Keratinocyte (primary cell): Measurements from ENCODE around the gene EPM2AIP1. TPM values are rescaled to one million over a fixed set of nuclear protein-coding genes. Genes with fewer than 3 reads are reported as not detected.

Experiments used
- DNase-seq: peaks from one replicate; pipeline ENCODE4 v3.0.0-alpha.2; 2011; ENCODE audit warnings: low read depth, missing footprints, low spot score
- FAIRE-seq: peaks from 2 replicates; lab custom pipeline; 2011; peaks lifted over from hg19 to GRCh38; lab: Jason Lieb, UNC
- H2AFZ ChIP-seq: 2 replicates; pipeline ENCODE4 v1.6.0; 2012; ENCODE audit warnings: low read length, control low read depth, inconsistent platforms; ENCODE audit not compliant: control insufficient read depth
- H3K27ac ChIP-seq: 2 replicates; pipeline ENCODE4 v1.5.1; 2011; ENCODE audit warnings: low read length; ENCODE audit not compliant: control insufficient read depth, insufficient read depth
- H3K27me3 ChIP-seq: 3 replicates; pipeline ENCODE4 v1.6.0; 2011; ENCODE audit warnings: low read length; ENCODE audit not compliant: control insufficient read depth, insufficient read depth; ENCODE audit errors: extremely low read depth
- H3K36me3 ChIP-seq, 2 experiments: 2 replicates in 1 of 2; 3 replicates in 1 of 2; pipeline ENCODE4 v1.5.1; 2011; ENCODE audit warnings: low read length in 2 of 2, mild to moderate bottlenecking in 1 of 2; ENCODE audit not compliant: control insufficient read depth in 2 of 2, insufficient read depth in 2 of 2; ENCODE audit errors: extremely low read depth in 1 of 2
- H3K4me1 ChIP-seq: 3 replicates; pipeline ENCODE4 v1.5.1; 2011; ENCODE audit warnings: low read length; ENCODE audit not compliant: control insufficient read depth, insufficient read depth; ENCODE audit errors: extremely low read depth
- H3K4me2 ChIP-seq: 3 replicates; pipeline ENCODE4 v1.6.0; 2011; ENCODE audit warnings: low read depth, low read length; ENCODE audit not compliant: control insufficient read depth, insufficient read depth; ENCODE audit errors: extremely low read depth
- H3K4me3 ChIP-seq, 3 experiments: fragments of 200-600 bp in 1 of 3; sonication (generic) in 1 of 3; 2 replicates in 2 of 3; 3 replicates in 1 of 3; pipeline ENCODE4 v1.5.1; 2011 to 2016; ENCODE audit warnings: low read length in 3 of 3, mild to moderate bottlenecking in 3 of 3, control low read depth in 2 of 3, inconsistent platforms in 1 of 3, low read depth in 1 of 3, mixed read lengths in 1 of 3, mixed run types in 1 of 3, moderate library complexity in 1 of 3; ENCODE audit not compliant: control insufficient read depth in 2 of 3, insufficient read depth in 2 of 3; ENCODE audit errors: extremely low read depth in 1 of 3
- H3K79me2 ChIP-seq: 2 replicates; pipeline ENCODE4 v1.6.0; 2012; ENCODE audit warnings: low read length; ENCODE audit not compliant: control insufficient read depth, insufficient read depth
- H3K9ac ChIP-seq: 3 replicates; pipeline ENCODE4 v1.6.0; 2011; ENCODE audit warnings: low read length; ENCODE audit not compliant: control insufficient read depth, insufficient read depth; ENCODE audit errors: extremely low read depth
- H3K9me1 ChIP-seq: 3 replicates; pipeline ENCODE4 v1.6.0; 2011; ENCODE audit warnings: low read length; ENCODE audit not compliant: control insufficient read depth, insufficient read depth; ENCODE audit errors: extremely low read depth
- H3K9me3 ChIP-seq: 2 replicates; pipeline ENCODE4 v1.5.1; 2012; ENCODE audit warnings: low read depth, low read length; ENCODE audit not compliant: control insufficient read depth
- H4K20me1 ChIP-seq: 3 replicates; pipeline ENCODE4 v1.6.0; 2011; ENCODE audit warnings: low read length; ENCODE audit not compliant: control insufficient read depth, insufficient read depth; ENCODE audit errors: extremely low read depth
- CTCF ChIP-seq, 3 experiments: IDR thresholded peaks in 1 of 3; conservative IDR thresholded peaks in 1 of 3; optimal IDR thresholded peaks in 1 of 3; 2 replicates in 2 of 3; 3 replicates in 1 of 3; pipeline versions ENCODE3 to v1.5.1; 2011; ENCODE audit warnings: low read length in 3 of 3, mild to moderate bottlenecking in 3 of 3, moderate library complexity in 2 of 3, control low read depth in 1 of 3, inconsistent platforms in 1 of 3; ENCODE audit not compliant: insufficient read depth in 2 of 3; ENCODE audit errors: extremely low read depth in 1 of 3
- EZH2 ChIP-seq: IDR thresholded peaks from one replicate; pipeline ENCODE4 v1.6.1; 2012; ENCODE audit warnings: inconsistent platforms, mild to moderate bottlenecking, low read length, moderate library complexity
- dilution Hi-C: fragments of 300-500 bp; cut with MboI; formaldehyde crosslinking; loops from one replicate; pipeline ENCODE4 v1.7.0; 2020; ENCODE audit warnings: low sequenced_read_pairs; ENCODE audit not compliant: extremely low pct_ligation_motif_present
- polyA plus RNA-seq, 5 experiments: library from polyadenylated mRNA; depleted of rRNA in 3 of 5; stranded (reverse) in 3 of 5; stranded (forward) in 1 of 5; unstranded in 1 of 5; fragments of >200 nt; gene quantifications; 1 replicate in 1 of 5; 2 replicates in 3 of 5; 3 replicates in 1 of 5; pipeline versions ENCODE4 v1.2.1 to v1.2.3, GENCODE V29; 2011 to 2012; ENCODE audit warnings: missing spikeins in 2 of 5, low read depth in 1 of 5, low replicate concordance in 1 of 5

EPM2AIP1 gene
- polyA plus RNA-seq, 1 donor (not counting 4 experiments of a cell fraction or from before 2014, with no cell fraction given) = 5.5 TPM

- H3K27ac ChIP-seq = no peak overlapping the region
- H3K4me2 ChIP-seq = peak overlapping the region; percentile 82
Observed at GRCh38 chr3:36945333-36945980, 47.5 kb downstream of the EPM2AIP1 start.

GRCh38 chr3:36944641-36945270, 48.2 kb downstream of the EPM2AIP1 start, which contains the start of gene TRANK1:
Gene TRANK1 (minus strand): TSS chr3:36945054. CDS start chr3:36944809, 245 bp downstream.
- H4K20me1 ChIP-seq = no peaks in the 10 kb centered on the region
- no peaks in the 10 kb centered on the region for H3K9me3 ChIP-seq
- no peak for DNase-seq
- H3K36me3 ChIP-seq = no peaks in the 10 kb centered on the region
- no peaks in the 10 kb centered on the region for H3K79me2 ChIP-seq
- H2AFZ ChIP-seq = peak within 1 kb of the TSS; percentile 93
- dilution Hi-C loops = no loop called here
- FAIRE-seq = peak; percentile 9
- peaks cover 7% of the 10 kb centered on the region for H3K27me3 ChIP-seq
- peak within 1 kb of the TSS; percentile 82 for H3K4me2 ChIP-seq
- H3K9ac ChIP-seq = peak within 1 kb of the TSS; percentile 67
- no peak for TF ChIP-seq CTCF (optimal IDR thresholded peaks at IDR 0.05 in 1 of 3, IDR thresholded peaks at IDR 0.05 in 1 of 3, conservative IDR thresholded peaks at IDR 0.05 in 1 of 3; ENCODE audit: extremely low read depth in 1 of 3, insufficient read depth in 2 of 3, low read length in 3 of 3)
- no peaks in the 10 kb centered on the region for H3K9me1 ChIP-seq
- H3K4me3 ChIP-seq = peak within 1 kb of the TSS; percentile 45 to 68 (median 66)
- H3K4me1 ChIP-seq = peaks cover 10% of the 10 kb centered on the region
- no peak within 1 kb of the TSS for H3K27ac ChIP-seq

More at GRCh38 chr3:36945333-36945980, 47.5 kb downstream of the EPM2AIP1 start:
- FAIRE-seq = no peak
- no peaks in the 10 kb centered on the region for H3K79me2 ChIP-seq
- H3K4me3 ChIP-seq = peak overlapping the region in 1 of 3 experiments; percentile 66
- H4K20me1 ChIP-seq = no peaks in the 10 kb centered on the region
- peak overlapping the region; percentile 67 for H3K9ac ChIP-seq
- no peak for TF ChIP-seq CTCF (optimal IDR thresholded peaks at IDR 0.05 in 1 of 3, IDR thresholded peaks at IDR 0.05 in 1 of 3, conservative IDR thresholded peaks at IDR 0.05 in 1 of 3; ENCODE audit: extremely low read depth in 1 of 3, insufficient read depth in 2 of 3, low read length in 3 of 3)
- TF ChIP-seq EZH2 = no peak
- dilution Hi-C loops = no loop called here
- no peaks in the 10 kb centered on the region for H3K36me3 ChIP-seq
- H2AFZ ChIP-seq = peak overlapping the region; percentile 93
- H3K9me1 ChIP-seq = no peaks in the 10 kb centered on the region
- no peaks in the 10 kb centered on the region for H3K9me3 ChIP-seq
- H3K4me1 ChIP-seq = peaks cover 10% of the 10 kb centered on the region
- no peak for DNase-seq
- H3K27me3 ChIP-seq = peaks cover 7% of the 10 kb centered on the region
